DMS114 treated with DMSO at 0.1 percent for 48 hours (cell line): ENCODE data around the gene CCDC87.
A peak's percentile ranks its signal among the peaks of the same experiment; 100 is the strongest.
"Not testable (repeated sequence)": the region's sequence is repeated elsewhere in the genome, so short reads cannot be mapped to it uniquely, and the experiment has no call there.

ENCODE experiments used
- DNase-seq: peaks from one replicate; lab custom pipeline; 2025; ENCODE audit not compliant: unreplicated experiment; lab: John Stamatoyannopoulos, UW

The CCDC87 gene

GRCh38 chr11:66585447-66585846, 7.4 kb downstream of the CCDC87 start:
- not testable (repeated sequence) for DNase-seq

- not testable (repeated sequence) for DNase-seq
Measured at GRCh38 chr11:66582565-66583147, 10.2 kb downstream of the CCDC87 start.

GRCh38 chr11:66581261-66581660, 11.6 kb downstream of the CCDC87 start:
- DNase-seq = no peak

GRCh38 chr11:66580803-66581202, 12.1 kb downstream of the CCDC87 start:
- DNase-seq = no peak

GRCh38 chr11:66579017-66579606, 13.8 kb downstream of the CCDC87 start:
- no peak for DNase-seq

GRCh38 chr11:66570850-66571180, 22.0 kb downstream of the CCDC87 start:
- no peak for DNase-seq

DNA sequence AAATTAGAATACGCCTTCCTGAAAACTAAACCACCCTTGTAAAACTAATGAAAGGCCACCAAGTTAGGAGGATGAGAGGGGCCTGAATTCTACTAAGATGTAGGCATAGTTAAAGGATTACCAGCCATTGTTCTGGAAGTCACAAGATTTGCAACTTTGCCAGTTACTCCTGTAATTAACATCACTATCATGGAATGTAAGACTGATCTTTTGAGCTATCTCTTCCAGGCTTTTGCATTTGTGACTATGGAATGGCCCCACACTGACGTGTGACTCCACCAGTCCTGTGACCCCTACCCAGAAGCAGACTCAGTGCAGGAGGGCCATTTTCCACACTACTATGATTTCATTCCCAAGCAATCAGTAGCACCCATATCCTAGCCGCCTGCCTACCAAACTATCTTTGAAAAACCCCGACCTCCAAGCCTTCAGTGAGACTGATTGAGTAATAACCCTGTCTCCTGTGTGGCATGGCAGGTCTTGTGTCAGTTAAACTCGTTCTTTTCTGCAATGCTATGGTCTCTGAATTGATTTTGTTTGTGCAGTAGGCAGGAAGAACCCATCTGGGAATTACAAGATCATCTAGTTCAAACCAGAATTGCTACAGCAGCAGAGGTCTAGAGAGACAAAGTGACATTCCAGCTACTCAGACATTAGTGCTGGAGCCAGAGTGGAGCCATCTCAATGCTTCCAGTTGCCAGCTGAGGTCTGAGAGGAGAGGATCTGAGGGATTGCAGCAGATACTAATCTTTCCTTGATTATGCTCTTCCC, 22.6 kb downstream of the CCDC87 start:
- DNase-seq = no peak

DNA sequence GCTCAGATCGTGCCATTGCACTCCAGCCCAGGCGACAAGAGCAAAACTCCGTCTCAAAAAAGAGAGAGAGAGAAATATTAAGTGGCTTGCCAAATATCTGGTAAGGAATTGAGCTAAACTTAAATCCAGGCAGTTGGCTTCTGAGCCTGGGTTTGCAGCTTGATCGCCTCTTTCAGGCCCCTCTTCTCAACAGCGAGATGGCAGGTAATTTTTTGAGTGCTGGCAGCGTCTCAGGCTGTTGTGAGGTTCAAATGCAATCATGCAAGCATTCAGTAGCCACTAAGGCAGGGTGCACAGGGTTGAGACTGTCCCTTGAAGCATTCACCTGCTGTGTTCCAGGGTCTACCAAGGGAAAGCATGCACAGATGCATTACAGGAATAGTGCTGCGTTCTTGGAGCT, 23.8 kb downstream of the CCDC87 start:
- DNase-seq = no peak

DNA sequence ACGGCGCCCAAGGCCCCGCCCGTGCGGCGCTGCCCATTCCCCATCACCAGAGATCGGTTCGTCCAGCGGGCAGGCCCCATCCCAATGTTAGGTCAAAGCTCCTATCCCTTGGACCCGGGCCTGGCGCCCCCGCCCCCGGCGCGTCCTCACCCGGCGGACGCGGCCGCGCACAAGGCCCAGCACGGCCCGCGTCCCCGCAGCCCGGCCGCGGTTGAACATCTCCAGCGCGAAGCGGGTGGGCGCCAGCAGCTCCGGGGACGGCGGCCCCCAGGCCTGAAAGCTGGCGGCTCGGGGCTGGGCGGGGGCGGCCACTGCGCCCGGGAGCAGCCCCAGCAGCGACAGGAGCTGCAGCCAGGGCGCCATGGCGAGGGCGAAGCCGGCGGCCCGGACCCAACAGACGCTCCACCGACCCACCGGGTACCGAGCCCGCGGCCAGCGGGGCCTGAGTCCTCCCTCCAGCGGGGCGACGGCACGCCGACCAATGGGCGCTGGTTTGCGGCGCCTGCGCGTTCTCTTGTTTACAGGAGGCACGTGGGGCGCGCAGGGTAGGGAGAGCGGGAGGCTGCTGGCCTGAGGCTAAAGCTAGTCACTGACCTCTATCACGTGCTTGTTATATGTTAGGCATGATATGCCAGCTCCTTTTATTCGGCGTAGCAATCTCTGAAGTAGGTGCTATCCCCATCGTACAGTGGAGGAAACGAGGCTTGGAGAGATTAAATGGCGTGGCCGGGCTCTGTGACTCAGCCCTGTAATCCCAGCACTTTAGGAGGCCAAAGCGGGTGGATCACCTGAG, 24.5 kb downstream of the CCDC87 start, which contains the start of gene CTSF:
TSS of gene CTSF (minus strand) at position 483 of the 793 bp plus-strand sequence. CDS start at position 363, 120 bp downstream.
- DNase-seq = peak; percentile 66

GRCh38 chr11:66567787-66568123, 25.1 kb downstream of the CCDC87 start:
- DNase-seq = no peak

GRCh38 chr11:66566221-66566620, 26.6 kb downstream of the CCDC87 start:
- DNase-seq = no peak

- DNase-seq = no peak
Measured at GRCh38 chr11:66564984-66565383, 27.9 kb downstream of the CCDC87 start.

- DNase-seq = no peak
Measured at GRCh38 chr11:66564538-66564937, 28.3 kb downstream of the CCDC87 start.

DNA sequence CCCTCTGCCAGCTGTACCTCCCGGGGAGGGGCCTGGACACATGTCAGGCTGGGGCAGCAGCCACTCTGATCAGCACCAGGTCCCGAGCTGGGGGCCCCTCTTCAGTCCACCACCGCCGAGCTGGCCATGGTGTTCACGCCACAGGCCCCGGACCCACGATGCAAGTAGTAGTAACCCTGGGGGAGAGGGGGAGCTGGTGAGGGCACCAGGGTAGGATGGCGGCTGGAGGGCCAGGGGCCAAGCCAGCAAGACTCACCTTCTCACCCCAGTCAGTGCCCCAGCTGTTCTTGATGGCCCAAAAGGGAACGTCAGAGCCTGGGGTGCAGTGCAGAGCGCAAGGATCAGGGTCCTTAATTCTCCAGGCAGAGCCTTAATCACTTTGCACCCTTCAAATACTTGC, 29.0 kb downstream of the CCDC87 start:
- no peak for DNase-seq

DNA sequence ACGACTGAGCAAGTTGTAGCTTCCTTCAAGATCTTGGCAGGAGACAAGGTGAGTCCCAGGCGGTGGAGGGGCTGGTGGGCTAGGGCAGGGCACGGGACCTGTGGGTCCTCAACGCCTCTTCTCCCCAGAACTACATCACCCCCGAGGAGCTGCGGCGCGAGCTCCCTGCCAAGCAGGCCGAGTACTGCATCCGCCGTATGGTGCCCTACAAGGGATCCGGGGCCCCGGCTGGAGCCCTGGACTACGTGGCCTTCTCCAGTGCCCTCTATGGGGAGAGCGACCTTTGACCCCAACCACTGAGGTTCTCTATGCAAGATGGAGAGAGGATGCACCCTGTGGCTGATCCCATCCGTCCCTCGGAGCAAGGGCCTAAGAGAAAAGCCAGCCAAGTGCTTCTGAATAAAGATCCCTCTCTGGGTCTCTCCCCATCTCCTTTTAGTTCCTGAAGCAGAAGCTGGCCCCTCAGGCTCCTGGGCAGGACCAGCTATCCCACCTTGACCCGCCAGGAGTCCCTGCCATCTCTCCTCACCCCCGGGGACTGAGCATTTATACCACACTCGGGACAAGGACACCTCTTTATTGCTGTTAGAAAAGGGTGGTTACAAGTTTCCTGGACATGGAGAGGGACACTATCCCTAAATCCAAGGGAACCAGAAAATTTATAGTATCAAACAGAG, 29.8 kb downstream of the CCDC87 start:
- DNase-seq = no peak

- no peak for DNase-seq
Measured at GRCh38 chr11:66562275-66562674, 30.6 kb downstream of the CCDC87 start.

DNA sequence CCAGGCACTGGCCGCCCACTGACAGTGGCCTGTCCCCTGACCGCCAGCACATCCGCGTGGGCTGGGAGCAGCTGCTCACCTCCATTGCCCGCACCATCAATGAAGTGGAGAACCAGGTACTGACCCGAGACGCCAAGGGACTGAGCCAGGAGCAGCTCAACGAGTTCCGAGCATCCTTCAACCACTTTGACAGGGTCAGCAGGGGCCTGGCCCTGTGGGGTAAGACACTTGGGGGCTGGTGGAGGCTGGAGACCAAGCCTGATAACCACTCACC, 31.0 kb downstream of the CCDC87 start:
- no peak for DNase-seq

- no peak for DNase-seq
Measured at GRCh38 chr11:66561178-66561974, 31.5 kb downstream of the CCDC87 start.

- no peak for DNase-seq
Measured at GRCh38 chr11:66559866-66560676, 32.8 kb downstream of the CCDC87 start.
